Caco-2 (cell line): ENCODE data around the gene DGKI. TPM values are rescaled to one million over a fixed set of nuclear protein-coding genes. Genes with fewer than 3 reads are reported as not detected.

Experiments
- BruUV-seq: library from RNA; stranded (reverse); fragments of 400-500 nt; replicated peaks from 2 replicates; lab custom pipeline; 2021; lab: Mats Ljungman, UMichigan
- CTCF ChIA-PET: fragments of 300-600 bp; sonication (Branson Sonifier 250); formaldehyde crosslinking; loops from one replicate; lab custom pipeline; 2022; ENCODE audit warnings: antibody characterized with exemption; lab: Charles Lee
- POLR2A ChIA-PET: fragments of 300-600 bp; sonication (Branson Sonifier 250); formaldehyde crosslinking; loops from one replicate; lab custom pipeline; 2022; ENCODE audit warnings: antibody characterized with exemption; lab: Charles Lee
- DNase-seq, 2 experiments: peaks; one replicate each; pipeline versions ENCODE4 v3.0.0 to v3.0.0-alpha.2; 2020 to 2022
- H3K27me3 ChIP-seq: replicated peaks from 2 replicates; pipeline ENCODE4 v1.6.0; 2011; ENCODE audit warnings: low read length; ENCODE audit not compliant: control insufficient read depth, insufficient read depth
- H3K36me3 ChIP-seq: 2 replicates; pipeline ENCODE4 v1.5.1; 2011; ENCODE audit warnings: low read length; ENCODE audit not compliant: control insufficient read depth, insufficient read depth
- H3K4me1 ChIP-seq: fragments of 250-450 bp; sonication (Bioruptor Pico); 2 replicates; pipeline ENCODE4 v1.5.1; 2020; ENCODE audit warnings: mild to moderate bottlenecking
- H3K4me3 ChIP-seq: 2 replicates; pipeline ENCODE4 v1.5.1; 2011; ENCODE audit warnings: low read depth, mild to moderate bottlenecking, control low read depth, low read length
- H3K9me3 ChIP-seq: fragments of 250-450 bp; sonication (Bioruptor Pico); 2 replicates; pipeline ENCODE4 v1.5.1; 2020; ENCODE audit warnings: mild to moderate bottlenecking, moderate library complexity
- H3K27ac Mint-ChIP-seq: one replicate; pipeline ENCODE4 v1.8.0; 2022; ENCODE audit warnings: mixed read lengths; ENCODE audit not compliant: unreplicated experiment
- H3K27me3 Mint-ChIP-seq: one replicate; pipeline ENCODE4 v1.8.0; 2022; ENCODE audit warnings: mixed read lengths; ENCODE audit not compliant: insufficient read depth, unreplicated experiment
- H3K36me3 Mint-ChIP-seq: one replicate; pipeline ENCODE4 v1.8.0; 2022; ENCODE audit warnings: mild to moderate bottlenecking, mixed read lengths; ENCODE audit not compliant: insufficient read depth, unreplicated experiment
- H3K4me1 Mint-ChIP-seq: one replicate; pipeline ENCODE4 v1.8.0; 2022; ENCODE audit warnings: low read depth, mixed read lengths; ENCODE audit not compliant: unreplicated experiment
- H3K4me3 Mint-ChIP-seq: one replicate; pipeline ENCODE4 v1.8.0; 2022; ENCODE audit warnings: mild to moderate bottlenecking, moderate library complexity, mixed read lengths; ENCODE audit not compliant: unreplicated experiment
- H3K9me3 Mint-ChIP-seq: one replicate; pipeline ENCODE4 v1.8.0; 2022; ENCODE audit warnings: mixed read lengths; ENCODE audit not compliant: unreplicated experiment
- CTCF ChIP-seq, 2 experiments: fragments of 200-600 bp in 1 of 2; IDR thresholded peaks; 1 replicate in 1 of 2; 2 replicates in 1 of 2; pipeline versions ENCODE4 v1.5.1 to v1.8.0; 2011 to 2022; ENCODE audit warnings: antibody characterized with exemption in 1 of 2, control low read depth in 1 of 2, inconsistent platforms in 1 of 2, low read depth in 1 of 2, low read length in 1 of 2, mild to moderate bottlenecking in 1 of 2, moderate library complexity in 1 of 2; ENCODE audit not compliant: insufficient read depth in 1 of 2, severe bottlenecking in 1 of 2, unreplicated experiment in 1 of 2
- intact Hi-C: fragments of 100-400 bp; cut with micrococcal nuclease; formaldehyde crosslinking; loops from one replicate; pipeline ENCODE4 v1.10.0; 2022; ENCODE audit not compliant: unreplicated experiment
- total RNA-seq: library from RNA; stranded (reverse); gene quantifications from 2 replicates; pipeline ENCODE4 v1.2.3, GENCODE V29; 2022

Gene DGKI
- total RNA-seq, 1 experiment from 2014 or later, result 0.84 TPM

- Histone ChIP-seq H3K4me3 (no peak overlapping the region), H3K36me3 (no peaks in the 10 kb centered on the region), H3K9me3 (no peaks in the 10 kb centered on the region), H3K27me3 (no peaks in the 10 kb centered on the region; the same call in 1 of the 2 replicates), H3K4me1 (no peaks in the 10 kb centered on the region)
- H3K9me3 Mint-ChIP-seq, result no peaks in the 10 kb centered on the region
- intact Hi-C loops, result no loop called here
- DNase-seq, result no peak
- H3K4me3 Mint-ChIP-seq, result no peak overlapping the region
- no peaks in the 10 kb centered on the region for H3K4me1 Mint-ChIP-seq
- no TSS peak for BruUV-seq
- H3K27ac Mint-ChIP-seq, result no peak overlapping the region
- peaks cover 14% of the 10 kb centered on the region for H3K27me3 Mint-ChIP-seq
- no peaks in the 10 kb centered on the region for H3K36me3 Mint-ChIP-seq
- no peak for TF ChIP-seq CTCF (IDR thresholded peaks at IDR 0.05; ENCODE audit: insufficient read depth in 1 of 2, low read depth in 1 of 2, low read length in 1 of 2, severe bottlenecking in 1 of 2, unreplicated experiment in 1 of 2)
- CTCF ChIA-PET, result no interaction called here
- POLR2A ChIA-PET, result no interaction called here
Measured at GRCh38 chr7:137732168-137732567, 114.6 kb downstream of the DGKI start.

GRCh38 chr7:137731436-137731835 is 115.3 kb downstream of the DGKI start:
- no peak for DNase-seq
- H3K36me3 Mint-ChIP-seq, result no peaks in the 10 kb centered on the region
- Histone ChIP-seq H3K27me3 (no peaks in the 10 kb centered on the region; the same call in 1 of the 2 replicates), H3K9me3 (no peaks in the 10 kb centered on the region), H3K36me3 (no peaks in the 10 kb centered on the region), H3K4me3 (no peak overlapping the region), H3K4me1 (no peaks in the 10 kb centered on the region)
- TF ChIP-seq CTCF (IDR thresholded peaks at IDR 0.05; ENCODE audit: insufficient read depth in 1 of 2, low read depth in 1 of 2, low read length in 1 of 2, severe bottlenecking in 1 of 2, unreplicated experiment in 1 of 2), result no peak
- peaks cover 14% of the 10 kb centered on the region for H3K27me3 Mint-ChIP-seq
- no TSS peak for BruUV-seq
- ChIA-PET CTCF (no interaction called here), POLR2A (no interaction called here)
- no peaks in the 10 kb centered on the region for H3K4me1 Mint-ChIP-seq
- no peaks in the 10 kb centered on the region for H3K9me3 Mint-ChIP-seq
- intact Hi-C loops, result no loop called here
- no peak overlapping the region for H3K27ac Mint-ChIP-seq
- no peak overlapping the region for H3K4me3 Mint-ChIP-seq

- peaks cover 25% of the 10 kb centered on the region for H3K27me3 Mint-ChIP-seq
- no peaks in the 10 kb centered on the region for H3K4me1 Mint-ChIP-seq
- H3K9me3 Mint-ChIP-seq, result no peaks in the 10 kb centered on the region
- H3K9me3 ChIP-seq, result no peaks in the 10 kb centered on the region
- H3K27ac Mint-ChIP-seq, result no peak overlapping the region
- POLR2A ChIA-PET, result no interaction called here
- no peaks in the 10 kb centered on the region for H3K36me3 Mint-ChIP-seq
- no peak overlapping the region for H3K4me3 Mint-ChIP-seq
- no peaks in the 10 kb centered on the region for H3K36me3 ChIP-seq
- CTCF ChIA-PET, result no interaction called here
- H3K27me3 ChIP-seq, result no peaks in the 10 kb centered on the region; the same call in 1 of the 2 replicates
- no peaks in the 10 kb centered on the region for H3K4me1 ChIP-seq
- TF ChIP-seq CTCF (IDR thresholded peaks at IDR 0.05; ENCODE audit: insufficient read depth in 1 of 2, low read depth in 1 of 2, low read length in 1 of 2, severe bottlenecking in 1 of 2, unreplicated experiment in 1 of 2), result no peak
- no peak for DNase-seq
- BruUV-seq, result no TSS peak
- no peak overlapping the region for H3K4me3 ChIP-seq
- intact Hi-C loops, result no loop called here
Measured at GRCh38 chr7:137728426-137728825, 118.3 kb downstream of the DGKI start.
